GM13977 (cell line): ENCODE data around the gene EIF4A3.

ENCODE experiments used
- DNase-seq: peaks from one replicate; pipeline ENCODE4 v3.0.0; 2012; ENCODE audit warnings: low spot score
- CTCF ChIP-seq: IDR thresholded peaks from 2 replicates; pipeline ENCODE4 v1.5.1; 2012; ENCODE audit warnings: mild to moderate bottlenecking, control low read depth; ENCODE audit not compliant: insufficient read depth; ENCODE audit errors: extremely low read depth, missing control alignments
- in situ Hi-C: fragments of 300-500 bp; cut with MboI; formaldehyde crosslinking; loops from one replicate; pipeline ENCODE4 v1.12.0; 2022; ENCODE audit warnings: low sequenced_read_pairs, low pct_unique_long_range_greater_than_20kb, mixed read lengths, inconsistent platforms; ENCODE audit not compliant: unreplicated experiment

Gene EIF4A3

GRCh38 chr17:80190716-80191115 is 43.8 kb upstream of the EIF4A3 start:
- in situ Hi-C loops = no loop called here
- DNase-seq = no peak
- TF ChIP-seq CTCF = no peak

- DNase-seq = no peak
- TF ChIP-seq CTCF = no peak
- in situ Hi-C loops = no loop called here
These were observed 42.7 kb upstream of the EIF4A3 start for GRCh38 chr17:80189611-80190010.

GRCh38 chr17:80187515-80187941 is 40.6 kb upstream of the EIF4A3 start:
- no peak for TF ChIP-seq CTCF
- DNase-seq = no peak
- in situ Hi-C loops = no loop called here

- in situ Hi-C loops = no loop called here
- no peak for TF ChIP-seq CTCF
- DNase-seq = no peak
These were observed 40.2 kb upstream of the EIF4A3 start for GRCh38 chr17:80187090-80187489.

GRCh38 chr17:80185968-80186367 is 39.0 kb upstream of the EIF4A3 start:
- no peak for DNase-seq
- TF ChIP-seq CTCF = no peak
- in situ Hi-C loops = no loop called here

- in situ Hi-C loops = no loop called here
- DNase-seq = no peak
- no peak for TF ChIP-seq CTCF
These were observed 37.4 kb upstream of the EIF4A3 start for GRCh38 chr17:80184423-80184714.
